ENCODE measurements around the gene SUFU. TPM values are rescaled to one million over a fixed set of nuclear protein-coding genes. Genes with fewer than 3 reads are reported as not detected.

Gene SUFU
- total and polyA plus RNA-seq, 2 of the 13 experiments (the other 11 are each of a cell fraction or from before 2014, with no cell fraction given) = 2.9 to 5.5 TPM

- no peak for TF ChIP-seq ZNF891 (CRISPR knock-in tag; IDR thresholded peaks at IDR 0.05)
- TF ChIP-seq CCAR2 (optimal IDR thresholded peaks at IDR 0.05; ENCODE audit: low read depth, low read length) = no peak
- TF ChIP-seq TIGD3 (CRISPR knock-in tag; IDR thresholded peaks at IDR 0.05; ENCODE audit: borderline replicate concordance) = 0 out of 2 replicates have a peak, but pooled peaks have one; percentile 31
- no peak; the same call in 1 of the 2 replicates for TF ChIP-seq ZNF367 (CRISPR knock-in tag; IDR thresholded peaks at IDR 0.05; ENCODE audit: borderline replicate concordance)
- no peak for TF ChIP-seq ZNF639 (CRISPR knock-in tag; conservative IDR thresholded peaks at IDR 0.05)
- TF ChIP-seq SMAD3 (CRISPR knock-in tag; IDR thresholded peaks at IDR 0.05) = 0 out of 2 replicates have a peak, but pooled peaks have one; percentile 21
- no peak for TF ChIP-seq TOPORS (CRISPR knock-in tag; IDR thresholded peaks at IDR 0.05)
- TF ChIP-seq SP1 (IDR thresholded peaks at IDR 0.05) = no peak
- peak; percentile 93 for TF ChIP-seq SP1 (CRISPR knock-in tag; IDR thresholded peaks at IDR 0.05)
- no peak for TF ChIP-seq ZNF460 (CRISPR knock-in tag; IDR thresholded peaks at IDR 0.05; ENCODE audit: borderline replicate concordance)
- TF ChIP-seq HNRNPLL (IDR thresholded peaks at IDR 0.05; ENCODE audit: low read depth, low read length, poor library complexity, severe bottlenecking) = no peak
- TF ChIP-seq ZFP36L1 (CRISPR knock-in tag; IDR thresholded peaks at IDR 0.05) = no peak
- TF ChIP-seq TRIM24 (CRISPR knock-in tag; IDR thresholded peaks at IDR 0.05) = no peak
- TF ChIP-seq REXO4 (CRISPR knock-in tag; IDR thresholded peaks at IDR 0.05; ENCODE audit: borderline replicate concordance) = no peak
- TF ChIP-seq ZNF263 (CRISPR knock-in tag; IDR thresholded peaks at IDR 0.05) = no peak
- no peak for TF ChIP-seq ZSCAN22 (CRISPR knock-in tag; IDR thresholded peaks at IDR 0.05)
- no peak for TF ChIP-seq CEBPB (IDR thresholded peaks at IDR 0.05; ENCODE audit: borderline replicate concordance, low read depth, low read length)
- TF ChIP-seq ZSCAN20 (CRISPR knock-in tag; IDR thresholded peaks at IDR 0.05; ENCODE audit: borderline replicate concordance) = peak; percentile 73; the same call in 1 of the 2 replicates
- no peak for TF ChIP-seq ZNF737 (CRISPR knock-in tag; IDR thresholded peaks at IDR 0.05; ENCODE audit: borderline replicate concordance)
- no peak for TF ChIP-seq ZBTB26 (CRISPR knock-in tag; IDR thresholded peaks at IDR 0.05; ENCODE audit: borderline replicate concordance)
- no peak for TF ChIP-seq ZNF296 (CRISPR knock-in tag; conservative IDR thresholded peaks at IDR 0.05)
- no peak; the same call in 1 of the 2 replicates for TF ChIP-seq TFDP1 (CRISPR knock-in tag; IDR thresholded peaks at IDR 0.05; ENCODE audit: borderline replicate concordance)
- TF ChIP-seq PTBP1 (IDR thresholded peaks at IDR 0.05; ENCODE audit: low read depth, low read length, poor library complexity, severe bottlenecking) = no peak
- TF ChIP-seq MEIS2 (CRISPR knock-in tag; IDR thresholded peaks at IDR 0.05) = 0 out of 2 replicates have a peak, but pooled peaks have one; percentile 43
- TF ChIP-seq ZNF788 (CRISPR knock-in tag; IDR thresholded peaks at IDR 0.05; ENCODE audit: borderline replicate concordance) = no peak; the same call in 1 of the 2 replicates
These were observed at the start of gene SUFU (continued) for GRCh38 chr10:102503264-102504178.

Data from HepG2 (cell line).